A549 (cell line): ENCODE measurements around the gene PPOX.

ENCODE experiments used
- CEBPB ChIP-seq, 2 experiments: fragments of >200 bp in 1 of 2; sonication (Bioruptor Twin) in 1 of 2; formaldehyde crosslinking in 1 of 2; IDR thresholded peaks; 2 replicates each; pipeline ENCODE4 v1.6.1; 2012 to 2016
- EP300 ChIP-seq, 2 experiments: fragments of >200 bp; sonication (Bioruptor Twin); formaldehyde crosslinking; IDR thresholded peaks; 2 replicates in 1 of 2; 3 replicates in 1 of 2; pipeline ENCODE4 v1.6.1; 2016 to 2017
- JUN ChIP-seq, 2 experiments: fragments of >200 bp; sonication (Bioruptor Twin); formaldehyde crosslinking; IDR thresholded peaks; 2 replicates in 1 of 2; 3 replicates in 1 of 2; pipeline ENCODE4 v1.6.1; 2016 to 2017
- MAZ ChIP-seq: fragments of 150-350 bp; IDR thresholded peaks from 2 replicates; pipeline ENCODE4 v1.6.1; 2014; ENCODE audit warnings: antibody characterized with exemption, low read depth, low read length, borderline replicate concordance
- PHF8 ChIP-seq: fragments of 200-600 bp; sonication (generic); IDR thresholded peaks from 2 replicates; pipeline ENCODE4 v1.6.1; 2016; ENCODE audit warnings: low read depth, mild to moderate bottlenecking, antibody characterized with exemption, moderate library complexity, borderline replicate concordance
- POLR2A ChIP-seq: IDR thresholded peaks from 2 replicates; pipeline ENCODE4 v1.6.1; 2012; ENCODE audit warnings: mild to moderate bottlenecking, low read length
- POLR2AphosphoS2 ChIP-seq: conservative IDR thresholded peaks from 2 replicates; pipeline ENCODE4 v1.6.1; 2012; ENCODE audit warnings: low read length, improper control_type of control experiment, inconsistent platforms
- RAD21 ChIP-seq, 2 experiments: fragments of >200 bp in 1 of 2; sonication (Bioruptor Twin) in 1 of 2; formaldehyde crosslinking in 1 of 2; IDR thresholded peaks in 1 of 2; conservative IDR thresholded peaks in 1 of 2; 2 replicates in 1 of 2; 3 replicates in 1 of 2; pipeline ENCODE4 v1.6.1; 2012 to 2018; ENCODE audit warnings: inconsistent platforms in 1 of 2
- TF ChIP-seq, protein P1 (sequence below): fragments of >200 bp; sonication (Bioruptor Twin); formaldehyde crosslinking; IDR thresholded peaks from 3 replicates; pipeline ENCODE4 v1.5.1; 2016
- TF ChIP-seq, protein P2 (sequence below): IDR thresholded peaks from 2 replicates; pipeline ENCODE4 v1.6.1; 2012; ENCODE audit warnings: low read depth, borderline replicate concordance

DNA sequence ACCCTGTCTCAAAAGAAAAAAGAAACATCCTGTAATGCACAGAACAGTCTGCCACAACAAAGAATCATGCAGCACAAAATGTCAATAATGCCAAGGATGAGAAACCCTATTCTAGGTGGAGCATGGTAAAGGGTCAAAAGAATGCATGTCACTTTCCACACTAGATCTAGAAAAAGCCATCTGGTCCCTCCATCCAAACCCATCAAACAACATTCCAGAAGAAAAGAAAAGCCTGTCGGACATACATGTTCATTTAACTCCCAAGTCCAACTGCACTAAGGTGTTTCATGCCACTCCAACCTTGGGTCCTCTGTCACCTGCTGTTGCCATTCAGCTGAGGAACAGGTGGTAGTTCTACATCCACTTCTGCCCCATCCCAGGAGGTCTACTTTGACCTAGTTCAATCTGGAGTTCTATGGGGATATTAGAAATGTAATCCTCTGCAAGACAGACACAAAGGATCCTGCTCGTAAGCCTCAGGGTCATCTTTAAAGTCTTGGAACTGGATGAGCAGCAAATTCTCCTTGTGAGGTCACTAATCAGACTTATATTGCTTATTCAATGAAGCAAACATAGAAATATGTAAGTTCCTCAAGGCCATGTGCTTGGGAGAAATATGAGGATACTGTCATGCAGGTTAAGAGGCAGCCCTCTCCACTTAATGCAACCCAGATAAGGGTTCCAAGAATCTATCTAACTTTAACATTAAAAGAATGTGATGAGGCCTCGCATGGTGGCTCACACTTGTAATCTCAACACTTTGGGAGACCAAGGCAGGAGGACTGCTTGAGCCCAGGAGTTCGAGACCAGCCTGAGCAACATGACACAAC lies 37.4 kb upstream of the PPOX start:
- TF ChIP-seq, protein P1, sequence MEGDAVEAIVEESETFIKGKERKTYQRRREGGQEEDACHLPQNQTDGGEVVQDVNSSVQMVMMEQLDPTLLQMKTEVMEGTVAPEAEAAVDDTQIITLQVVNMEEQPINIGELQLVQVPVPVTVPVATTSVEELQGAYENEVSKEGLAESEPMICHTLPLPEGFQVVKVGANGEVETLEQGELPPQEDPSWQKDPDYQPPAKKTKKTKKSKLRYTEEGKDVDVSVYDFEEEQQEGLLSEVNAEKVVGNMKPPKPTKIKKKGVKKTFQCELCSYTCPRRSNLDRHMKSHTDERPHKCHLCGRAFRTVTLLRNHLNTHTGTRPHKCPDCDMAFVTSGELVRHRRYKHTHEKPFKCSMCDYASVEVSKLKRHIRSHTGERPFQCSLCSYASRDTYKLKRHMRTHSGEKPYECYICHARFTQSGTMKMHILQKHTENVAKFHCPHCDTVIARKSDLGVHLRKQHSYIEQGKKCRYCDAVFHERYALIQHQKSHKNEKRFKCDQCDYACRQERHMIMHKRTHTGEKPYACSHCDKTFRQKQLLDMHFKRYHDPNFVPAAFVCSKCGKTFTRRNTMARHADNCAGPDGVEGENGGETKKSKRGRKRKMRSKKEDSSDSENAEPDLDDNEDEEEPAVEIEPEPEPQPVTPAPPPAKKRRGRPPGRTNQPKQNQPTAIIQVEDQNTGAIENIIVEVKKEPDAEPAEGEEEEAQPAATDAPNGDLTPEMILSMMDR, result no peak
- TF ChIP-seq JUN (IDR thresholded peaks at IDR 0.05) (no peak), EP300 (IDR thresholded peaks at IDR 0.05) (no peak), CEBPB (IDR thresholded peaks at IDR 0.05) (no peak), POLR2A (no peak), PHF8 (no peak), MAZ (no peak), POLR2AphosphoS2 (no peak), RAD21 (conservative IDR thresholded peaks at IDR 0.05 in 1 of 2, IDR thresholded peaks at IDR 0.05 in 1 of 2) (no peak)
- TF ChIP-seq, protein P2, sequence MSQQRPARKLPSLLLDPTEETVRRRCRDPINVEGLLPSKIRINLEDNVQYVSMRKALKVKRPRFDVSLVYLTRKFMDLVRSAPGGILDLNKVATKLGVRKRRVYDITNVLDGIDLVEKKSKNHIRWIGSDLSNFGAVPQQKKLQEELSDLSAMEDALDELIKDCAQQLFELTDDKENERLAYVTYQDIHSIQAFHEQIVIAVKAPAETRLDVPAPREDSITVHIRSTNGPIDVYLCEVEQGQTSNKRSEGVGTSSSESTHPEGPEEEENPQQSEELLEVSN, result no peak
